ENCODE measurements around the gene DMRTB1. TPM values are rescaled to one million over a fixed set of nuclear protein-coding genes. Genes with fewer than 3 reads are reported as not detected.

The DMRTB1 gene
- total and polyA plus RNA-seq, 2 of the 8 experiments (the other 6 are each of a cell fraction or from before 2014, with no cell fraction given), result 0.06 to 0.35 TPM

GRCh38 chr1:53475664-53476063 lies 16.5 kb downstream of the DMRTB1 start (continued):
- TF ChIP-seq, protein P1, sequence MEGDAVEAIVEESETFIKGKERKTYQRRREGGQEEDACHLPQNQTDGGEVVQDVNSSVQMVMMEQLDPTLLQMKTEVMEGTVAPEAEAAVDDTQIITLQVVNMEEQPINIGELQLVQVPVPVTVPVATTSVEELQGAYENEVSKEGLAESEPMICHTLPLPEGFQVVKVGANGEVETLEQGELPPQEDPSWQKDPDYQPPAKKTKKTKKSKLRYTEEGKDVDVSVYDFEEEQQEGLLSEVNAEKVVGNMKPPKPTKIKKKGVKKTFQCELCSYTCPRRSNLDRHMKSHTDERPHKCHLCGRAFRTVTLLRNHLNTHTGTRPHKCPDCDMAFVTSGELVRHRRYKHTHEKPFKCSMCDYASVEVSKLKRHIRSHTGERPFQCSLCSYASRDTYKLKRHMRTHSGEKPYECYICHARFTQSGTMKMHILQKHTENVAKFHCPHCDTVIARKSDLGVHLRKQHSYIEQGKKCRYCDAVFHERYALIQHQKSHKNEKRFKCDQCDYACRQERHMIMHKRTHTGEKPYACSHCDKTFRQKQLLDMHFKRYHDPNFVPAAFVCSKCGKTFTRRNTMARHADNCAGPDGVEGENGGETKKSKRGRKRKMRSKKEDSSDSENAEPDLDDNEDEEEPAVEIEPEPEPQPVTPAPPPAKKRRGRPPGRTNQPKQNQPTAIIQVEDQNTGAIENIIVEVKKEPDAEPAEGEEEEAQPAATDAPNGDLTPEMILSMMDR (IDR thresholded peaks at IDR 0.05; ENCODE audit: control extremely low read depth in 1 of 3, insufficient read depth in 1 of 3, low read depth in 1 of 3, low read length in 3 of 3), result no peak
- TF ChIP-seq POLR2AphosphoS5 (IDR thresholded peaks at IDR 0.05; ENCODE audit: low read depth, low read length) (no peak), KDM1A (IDR thresholded peaks at IDR 0.05; ENCODE audit: borderline replicate concordance, low read length) (no peak)
